ENCODE results near the gene WDTC1. TPM values are rescaled to one million over a fixed set of nuclear protein-coding genes. Genes with fewer than 3 reads are reported as not detected.

Gene WDTC1
- total RNA-seq, 5 donors from 2014 or later (not counting 1 experiment from before 2014, with no cell fraction given), result 39.4 to 55.9 (median 50.7) TPM

DNA sequence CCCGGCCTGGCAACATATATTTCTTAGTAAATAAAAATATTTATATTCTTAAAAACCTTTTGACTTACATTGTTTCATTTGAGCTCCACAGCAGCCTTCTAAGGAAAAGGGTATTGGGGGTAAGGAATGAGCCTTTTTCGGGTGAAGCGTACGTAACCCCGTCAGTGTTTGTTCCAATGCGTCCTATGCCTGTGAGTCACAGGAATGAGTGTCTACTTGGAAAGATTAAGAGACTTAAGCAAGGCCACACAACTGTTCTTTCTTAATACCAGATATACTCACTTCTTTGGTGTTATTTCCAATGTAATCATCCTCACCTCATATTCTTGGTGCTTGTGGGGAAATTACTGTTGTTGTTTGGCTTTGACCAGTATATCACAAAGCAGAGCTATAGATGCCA is 22.7 kb downstream of the WDTC1 start:
- H3K27ac Mint-ChIP-seq, result no peak overlapping the region
- Histone ChIP-seq H3K27ac (ENCODE audit: low read length) (no peak overlapping the region), H3K4me1 (ENCODE audit: control insufficient read depth in 1 of 2, extremely low read depth in 1 of 2, insufficient read depth in 2 of 2, low read length in 2 of 2) (peaks cover 23 to 26% of the 10 kb centered on the region in 2 experiments), H3K27me3 (replicated peaks in 1 of 2; ENCODE audit: control insufficient read depth in 2 of 2, extremely low read depth in 1 of 2, insufficient read depth in 2 of 2, low read length in 1 of 2) (no peaks in the 10 kb centered on the region), H3K36me3 (ENCODE audit: control insufficient read depth in 2 of 2, extremely low read depth in 1 of 2, insufficient read depth in 1 of 2, low read length in 1 of 2) (peaks cover 5 to 13% of the 10 kb centered on the region in 2 donors), H3K4me3 (ENCODE audit: control insufficient read depth in 1 of 2, extremely low read depth in 1 of 2, low read length in 1 of 2) (no peak overlapping the region), H3K9me3 (no peaks in the 10 kb centered on the region)
- no peak for ATAC-seq (replicated peaks in 1 of 4)
- H3K27me3 Mint-ChIP-seq, result no peaks in the 10 kb centered on the region
- no CpG with 5 or more reads among the region's 6 CpGs for WGBS (ENCODE audit: insufficient coverage)
- H3K4me1 Mint-ChIP-seq, result peaks cover 51 to 57% (median 54%) of the 10 kb centered on the region in 3 donors
- no peaks in the 10 kb centered on the region for H3K9me3 Mint-ChIP-seq
- ChIA-PET POLR2A (no interaction called here), CTCF (no interaction called here)
- H3K36me3 Mint-ChIP-seq, result peaks cover 24% of the 10 kb centered on the region
- no peak for DNase-seq
- H3K4me3 Mint-ChIP-seq, result no peak overlapping the region

DNA sequence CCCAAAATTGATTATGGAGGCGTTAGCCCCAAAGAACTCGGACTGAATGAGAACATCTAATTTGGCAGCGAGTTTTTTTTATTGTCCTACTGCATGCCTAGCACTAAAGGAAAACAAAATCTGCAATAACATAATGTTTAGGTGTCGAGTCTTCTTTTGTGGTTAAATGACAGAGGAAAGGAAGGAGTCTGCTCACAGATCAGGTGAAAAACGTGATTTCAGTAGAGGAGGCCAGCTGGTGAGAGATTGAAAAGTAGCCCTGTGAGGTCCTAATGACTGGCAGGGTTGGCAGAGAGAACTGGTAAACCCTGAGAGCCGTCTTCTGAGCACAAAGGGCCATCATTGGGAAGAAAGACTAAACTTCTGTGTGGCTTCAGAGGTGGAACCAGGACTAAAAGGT is 24.2 kb downstream of the WDTC1 start:
- CTCF ChIA-PET, result interaction anchor here in 1 of 2 donors (0.7 to 0.9 kb wide), 3 partner anchors 33 to 214 kb away, joined by 3 to 9 read pairs (median 5); no protein-coding TSS in a partner anchor
- no peaks in the 10 kb centered on the region for H3K9me3 ChIP-seq
- peaks cover 16 to 19% of the 10 kb centered on the region in 2 experiments for H3K4me1 ChIP-seq (ENCODE audit: control insufficient read depth in 1 of 2, extremely low read depth in 1 of 2, insufficient read depth in 2 of 2, low read length in 2 of 2)
- Mint-ChIP-seq H3K4me1 (peaks cover 38 to 42% (median 40%) of the 10 kb centered on the region in 3 donors), H3K36me3 (peaks cover 33% of the 10 kb centered on the region), H3K27me3 (no peaks in the 10 kb centered on the region), H3K9me3 (no peaks in the 10 kb centered on the region), H3K4me3 (peak overlapping the region in 2 of 3 donors; percentile 56 to 58), H3K27ac (peak overlapping the region; percentile 51 to 76)
- no peak overlapping the region for H3K27ac ChIP-seq (ENCODE audit: low read length)
- peaks cover 5 to 17% of the 10 kb centered on the region in 2 donors for H3K36me3 ChIP-seq (ENCODE audit: control insufficient read depth in 2 of 2, extremely low read depth in 1 of 2, insufficient read depth in 1 of 2, low read length in 1 of 2)
- no peaks in the 10 kb centered on the region for H3K27me3 ChIP-seq (replicated peaks in 1 of 2; ENCODE audit: control insufficient read depth in 2 of 2, extremely low read depth in 1 of 2, insufficient read depth in 2 of 2, low read length in 1 of 2)
- DNase-seq (peak in 7 of 35 experiments; percentile 0 to 35 (median 4)), ATAC-seq (replicated peaks in 1 of 4) (peak; percentile 54 to 87 (median 74))
- POLR2A ChIA-PET, result interaction anchor here (0.6 kb wide), 4 partner anchors 57 to 473 kb away, joined by 3 to 15 read pairs (median 8); no protein-coding TSS in a partner anchor
- no peak overlapping the region for H3K4me3 ChIP-seq (ENCODE audit: control insufficient read depth in 1 of 2, extremely low read depth in 1 of 2, low read length in 1 of 2)
- 20% methylated on average over 5 of the region's 6 CpGs for WGBS (ENCODE audit: insufficient coverage)

DNA sequence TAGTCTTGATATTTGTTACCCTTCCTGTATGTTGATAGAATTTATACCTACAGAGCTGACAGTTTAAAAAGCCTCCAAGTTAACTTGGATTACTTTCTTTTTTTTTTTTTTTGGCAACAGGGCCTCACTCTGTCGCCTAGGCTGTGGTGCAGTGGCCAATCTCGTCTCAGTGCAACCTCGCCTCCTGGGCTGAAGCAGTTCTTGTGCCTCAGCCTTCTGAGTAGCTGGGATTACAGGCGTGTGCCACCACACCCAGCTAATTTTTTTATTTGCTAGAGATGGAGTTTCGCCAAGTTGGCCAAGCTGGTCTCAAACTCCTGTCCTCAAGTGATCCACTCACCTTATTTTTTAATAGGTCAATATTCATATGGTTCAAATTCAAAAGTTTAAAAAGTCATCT is 32.7 kb downstream of the WDTC1 start:
- Mint-ChIP-seq H3K4me1 (peaks cover 0 to 2% (median 0%) of the 10 kb centered on the region in 3 donors), H3K36me3 (peaks cover 36% of the 10 kb centered on the region), H3K27ac (no peak overlapping the region), H3K27me3 (no peaks in the 10 kb centered on the region), H3K9me3 (no peaks in the 10 kb centered on the region), H3K4me3 (no peak overlapping the region)
- Histone ChIP-seq H3K36me3 (ENCODE audit: control insufficient read depth in 2 of 2, extremely low read depth in 1 of 2, insufficient read depth in 1 of 2, low read length in 1 of 2) (peaks cover 8 to 27% of the 10 kb centered on the region in 2 donors), H3K4me3 (ENCODE audit: control insufficient read depth in 1 of 2, extremely low read depth in 1 of 2, low read length in 1 of 2) (no peak overlapping the region), H3K27me3 (replicated peaks in 1 of 2; ENCODE audit: control insufficient read depth in 2 of 2, extremely low read depth in 1 of 2, insufficient read depth in 2 of 2, low read length in 1 of 2) (no peaks in the 10 kb centered on the region), H3K27ac (ENCODE audit: low read length) (no peak overlapping the region), H3K4me1 (ENCODE audit: control insufficient read depth in 1 of 2, extremely low read depth in 1 of 2, insufficient read depth in 2 of 2, low read length in 2 of 2) (no peaks in the 10 kb centered on the region), H3K9me3 (no peaks in the 10 kb centered on the region)
- ATAC-seq (replicated peaks in 1 of 4) (no peak), DNase-seq (no peak)
- ChIA-PET POLR2A (no interaction called here), CTCF (interaction anchor here (0.6 to 0.7 kb wide), 2 partner anchors 126 to 213 kb away, joined by 3 read pairs; no protein-coding TSS in a partner anchor)
- WGBS (ENCODE audit: insufficient coverage), result 92% methylated on average over 3 of the region's 5 CpGs

DNA sequence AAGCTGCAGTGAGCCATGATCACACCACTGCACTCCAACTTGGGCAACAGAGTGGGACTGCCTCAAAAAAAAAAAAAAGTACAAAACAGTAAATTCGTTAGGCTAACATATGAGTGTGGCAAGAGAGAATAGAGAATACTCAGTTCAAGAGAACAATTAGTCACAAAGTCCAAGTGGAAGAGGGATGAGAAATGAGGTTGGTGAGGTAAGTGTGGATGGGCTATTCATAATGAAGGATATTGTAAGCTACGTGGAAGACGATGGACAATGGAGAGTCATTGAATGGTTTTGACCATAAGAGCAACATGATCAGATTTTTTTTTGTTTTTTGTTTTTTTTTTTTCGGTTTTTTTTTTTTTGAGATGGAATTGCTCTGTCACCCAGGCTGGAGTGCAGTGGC is 34.8 kb downstream of the WDTC1 start:
- ChIA-PET POLR2A (interaction anchor here in 1 of 2 donors (0.7 to 0.9 kb wide), 2 partner anchors 10 to 157 kb away, joined by 4 to 5 read pairs; no protein-coding TSS in a partner anchor), CTCF (interaction anchor here (0.6 kb wide), 2 partner anchors 35 to 37 kb away, joined by 3 to 5 read pairs; partner anchors contain the start of gene WDTC1 (in 1 of the 2))

GRCh38 chr1:27274204-27274603 is 39.8 kb downstream of the WDTC1 start:
- WGBS (ENCODE audit: insufficient coverage), result no CpG with 5 or more reads among the region's 1 CpG

More for the DNA sequence above, 34.8 kb downstream of the WDTC1 start:
- H3K4me3 ChIP-seq (ENCODE audit: control insufficient read depth in 1 of 2, extremely low read depth in 1 of 2, low read length in 1 of 2), result no peak overlapping the region
- peaks cover 0 to 2% (median 0%) of the 10 kb centered on the region in 3 donors for H3K4me1 Mint-ChIP-seq
- DNase-seq, result no peak
- H3K27ac ChIP-seq (ENCODE audit: low read length), result no peak overlapping the region
- H3K27ac Mint-ChIP-seq, result no peak overlapping the region
- ATAC-seq (replicated peaks in 1 of 4), result no peak
- 81% methylated on average over 3 of the region's 4 CpGs for WGBS (ENCODE audit: insufficient coverage)
- H3K9me3 Mint-ChIP-seq, result no peaks in the 10 kb centered on the region
- H3K27me3 ChIP-seq (replicated peaks in 1 of 2; ENCODE audit: control insufficient read depth in 2 of 2, extremely low read depth in 1 of 2, insufficient read depth in 2 of 2, low read length in 1 of 2), result no peaks in the 10 kb centered on the region
- no peaks in the 10 kb centered on the region for H3K4me1 ChIP-seq (ENCODE audit: control insufficient read depth in 1 of 2, extremely low read depth in 1 of 2, insufficient read depth in 2 of 2, low read length in 2 of 2)
- H3K4me3 Mint-ChIP-seq, result no peak overlapping the region
- H3K36me3 Mint-ChIP-seq, result peaks cover 37% of the 10 kb centered on the region
- no peaks in the 10 kb centered on the region for H3K27me3 Mint-ChIP-seq
- H3K36me3 ChIP-seq (ENCODE audit: control insufficient read depth in 2 of 2, extremely low read depth in 1 of 2, insufficient read depth in 1 of 2, low read length in 1 of 2), result peaks cover 8 to 26% of the 10 kb centered on the region in 2 donors
- H3K9me3 ChIP-seq, result no peaks in the 10 kb centered on the region

GRCh38 chr1:27275696-27276095 is 41.3 kb downstream of the WDTC1 start:
- Histone ChIP-seq H3K27me3 (replicated peaks in 1 of 2; ENCODE audit: control insufficient read depth in 2 of 2, extremely low read depth in 1 of 2, insufficient read depth in 2 of 2, low read length in 1 of 2) (no peaks in the 10 kb centered on the region), H3K27ac (ENCODE audit: low read length) (no peak overlapping the region), H3K4me3 (ENCODE audit: control insufficient read depth in 1 of 2, extremely low read depth in 1 of 2, low read length in 1 of 2) (no peak overlapping the region), H3K36me3 (ENCODE audit: control insufficient read depth in 2 of 2, extremely low read depth in 1 of 2, insufficient read depth in 1 of 2, low read length in 1 of 2) (peaks cover 0 to 14% of the 10 kb centered on the region in 2 donors), H3K4me1 (ENCODE audit: control insufficient read depth in 1 of 2, extremely low read depth in 1 of 2, insufficient read depth in 2 of 2, low read length in 2 of 2) (no peaks in the 10 kb centered on the region), H3K9me3 (peaks cover 2% of the 10 kb centered on the region)
- ChIA-PET POLR2A (no interaction called here), CTCF (no interaction called here)
- peaks cover 44% of the 10 kb centered on the region for H3K36me3 Mint-ChIP-seq
- H3K4me1 Mint-ChIP-seq, result peaks cover 2 to 10% (median 6%) of the 10 kb centered on the region in 3 donors
- no peak overlapping the region for H3K4me3 Mint-ChIP-seq
- H3K27ac Mint-ChIP-seq, result no peak overlapping the region
- H3K9me3 Mint-ChIP-seq, result peaks cover 0 to 3% (median 2%) of the 10 kb centered on the region in 3 donors
- DNase-seq (no peak), ATAC-seq (replicated peaks in 1 of 4) (no peak)
- H3K27me3 Mint-ChIP-seq, result no peaks in the 10 kb centered on the region
- no CpG with 5 or more reads among the region's 3 CpGs for WGBS (ENCODE audit: insufficient coverage)

More at GRCh38 chr1:27274204-27274603, 39.8 kb downstream of the WDTC1 start:
- no peak for ATAC-seq (replicated peaks in 1 of 4)
- H3K36me3 Mint-ChIP-seq, result peaks cover 47% of the 10 kb centered on the region
- no peak overlapping the region for H3K27ac ChIP-seq (ENCODE audit: low read length)
- ChIA-PET CTCF (no interaction called here), POLR2A (no interaction called here)
- no peak overlapping the region for H3K27ac Mint-ChIP-seq
- H3K27me3 Mint-ChIP-seq, result no peaks in the 10 kb centered on the region
- H3K9me3 ChIP-seq, result peaks cover 2% of the 10 kb centered on the region
- no peak overlapping the region for H3K4me3 ChIP-seq (ENCODE audit: control insufficient read depth in 1 of 2, extremely low read depth in 1 of 2, low read length in 1 of 2)
- H3K36me3 ChIP-seq (ENCODE audit: control insufficient read depth in 2 of 2, extremely low read depth in 1 of 2, insufficient read depth in 1 of 2, low read length in 1 of 2), result peaks cover 7 to 14% of the 10 kb centered on the region in 2 donors
- no peaks in the 10 kb centered on the region for H3K4me1 ChIP-seq (ENCODE audit: control insufficient read depth in 1 of 2, extremely low read depth in 1 of 2, insufficient read depth in 2 of 2, low read length in 2 of 2)
- DNase-seq, result no peak
- peaks cover 0 to 3% (median 2%) of the 10 kb centered on the region in 3 donors for H3K9me3 Mint-ChIP-seq
- H3K4me1 Mint-ChIP-seq, result peaks cover 2 to 6% (median 5%) of the 10 kb centered on the region in 3 donors
- H3K27me3 ChIP-seq (replicated peaks in 1 of 2; ENCODE audit: control insufficient read depth in 2 of 2, extremely low read depth in 1 of 2, insufficient read depth in 2 of 2, low read length in 1 of 2), result no peaks in the 10 kb centered on the region
- H3K4me3 Mint-ChIP-seq, result no peak overlapping the region

All from T-cell (primary cell).